Measurements from ENCODE around the gene NTF4. TPM values are rescaled to one million over a fixed set of nuclear protein-coding genes. Genes with fewer than 3 reads are reported as not detected.
"Not testable (repeated sequence)": the region's sequence is repeated elsewhere in the genome, so short reads cannot be mapped to it uniquely, and the experiment has no call there.

Gene NTF4
- total RNA-seq, 3 donors from 2014 or later = 3.9 to 6.4 TPM; not detected in 1

DNA sequence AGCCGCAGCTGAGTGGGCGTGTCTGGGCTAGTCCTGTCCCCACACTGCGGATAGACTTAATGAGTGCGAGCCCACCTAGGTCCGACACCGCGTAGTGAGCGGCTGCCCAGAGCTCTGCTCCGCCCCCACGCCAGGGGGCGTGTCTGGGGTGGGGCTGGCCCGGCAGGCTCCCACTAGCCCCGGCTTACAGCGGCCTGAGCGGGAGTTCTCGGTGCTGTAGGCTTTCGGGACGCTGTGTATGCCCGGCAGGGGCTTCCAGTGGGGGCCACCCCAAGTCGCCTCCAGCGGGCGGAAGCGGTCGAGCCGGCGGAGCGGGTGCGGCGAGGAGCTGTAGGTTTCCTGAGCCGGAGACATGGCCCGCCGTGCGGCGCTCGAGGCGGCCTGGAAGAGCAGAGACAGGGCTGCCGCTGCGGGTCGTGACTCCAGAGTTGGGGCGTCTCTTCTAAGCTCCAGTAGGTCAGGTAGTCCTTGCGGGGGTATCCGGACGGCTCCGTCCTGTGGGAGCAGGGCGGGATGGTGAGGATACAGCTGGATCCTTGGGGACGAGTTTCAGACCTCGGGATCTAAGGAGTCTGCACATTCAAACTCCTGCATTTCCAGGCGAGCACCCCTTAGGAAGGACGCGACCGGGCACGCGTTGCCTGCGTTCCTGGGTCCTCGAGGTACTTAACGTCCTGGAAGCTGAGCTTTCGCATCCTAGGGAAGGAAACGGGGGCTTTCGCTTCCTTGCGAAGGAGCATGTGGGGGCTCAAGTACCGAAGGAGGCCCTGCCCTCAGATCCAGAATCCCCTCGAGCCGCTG, 8.3 kb downstream of the NTF4 start:
- TF ChIP-seq POLR2A (IDR thresholded peaks at IDR 0.05) (no peak), POLR2AphosphoS5 (IDR thresholded peaks at IDR 0.05) (no peak)
- TF ChIP-seq, protein P1, sequence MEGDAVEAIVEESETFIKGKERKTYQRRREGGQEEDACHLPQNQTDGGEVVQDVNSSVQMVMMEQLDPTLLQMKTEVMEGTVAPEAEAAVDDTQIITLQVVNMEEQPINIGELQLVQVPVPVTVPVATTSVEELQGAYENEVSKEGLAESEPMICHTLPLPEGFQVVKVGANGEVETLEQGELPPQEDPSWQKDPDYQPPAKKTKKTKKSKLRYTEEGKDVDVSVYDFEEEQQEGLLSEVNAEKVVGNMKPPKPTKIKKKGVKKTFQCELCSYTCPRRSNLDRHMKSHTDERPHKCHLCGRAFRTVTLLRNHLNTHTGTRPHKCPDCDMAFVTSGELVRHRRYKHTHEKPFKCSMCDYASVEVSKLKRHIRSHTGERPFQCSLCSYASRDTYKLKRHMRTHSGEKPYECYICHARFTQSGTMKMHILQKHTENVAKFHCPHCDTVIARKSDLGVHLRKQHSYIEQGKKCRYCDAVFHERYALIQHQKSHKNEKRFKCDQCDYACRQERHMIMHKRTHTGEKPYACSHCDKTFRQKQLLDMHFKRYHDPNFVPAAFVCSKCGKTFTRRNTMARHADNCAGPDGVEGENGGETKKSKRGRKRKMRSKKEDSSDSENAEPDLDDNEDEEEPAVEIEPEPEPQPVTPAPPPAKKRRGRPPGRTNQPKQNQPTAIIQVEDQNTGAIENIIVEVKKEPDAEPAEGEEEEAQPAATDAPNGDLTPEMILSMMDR (IDR thresholded peaks at IDR 0.05) = no peak
- Histone ChIP-seq H3K9me3 (no peaks in the 10 kb centered on the region), H3K36me3 (no peaks in the 10 kb centered on the region), H3K4me3 (peak overlapping the region; percentile 44 to 83 (median 57)), H3K27ac (no peak overlapping the region), H3K27me3 (peaks cover 0 to 7% of the 10 kb centered on the region in 2 donors), H3K4me1 (no peaks in the 10 kb centered on the region)
- peak in 1 of 2 donors; percentile 33 for DNase-seq (ENCODE audit: low spot score in 2 of 2)
- intact Hi-C loops (cut with DNase I; ENCODE audit: low total_unique reads) = no loop called here

DNA sequence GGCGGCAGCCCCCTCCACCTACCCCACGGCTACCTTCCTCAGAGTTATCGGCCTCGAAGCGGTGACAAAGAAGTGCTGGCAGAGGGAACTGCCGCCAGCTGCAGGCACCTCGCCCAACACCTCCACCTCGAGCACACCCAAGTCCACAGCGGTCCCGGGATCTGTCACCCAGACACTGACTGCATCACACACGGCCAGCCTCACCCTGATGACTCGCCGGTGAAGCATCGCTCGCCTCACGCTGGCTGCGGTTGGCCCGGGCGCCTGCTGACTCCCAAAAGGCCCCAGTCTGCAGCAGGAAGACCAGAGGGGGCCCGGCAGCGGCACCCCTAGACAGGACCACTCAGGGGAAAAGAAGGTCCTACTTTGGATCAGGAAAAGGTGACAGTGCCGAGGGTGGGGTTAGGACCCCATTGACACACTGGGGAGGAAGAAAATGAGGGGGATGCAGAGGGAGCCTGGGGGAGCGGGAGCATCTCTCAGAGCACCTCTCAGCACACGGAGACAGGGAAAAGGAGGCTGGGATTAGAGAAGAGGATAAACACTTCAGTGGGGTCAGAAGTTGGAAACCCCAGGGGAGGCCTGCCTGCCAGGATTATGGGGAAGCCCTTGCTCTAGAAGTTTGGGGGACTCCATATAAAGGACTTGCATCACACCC, 14.1 kb downstream of the NTF4 start:
- H3K36me3 ChIP-seq; H3K27ac ChIP-seq; H3K4me3 ChIP-seq; H3K9me3 ChIP-seq; intact Hi-C loops (cut with DNase I; ENCODE audit: low total_unique reads); H3K27me3 ChIP-seq; DNase-seq (ENCODE audit: low spot score in 2 of 2); H3K4me1 ChIP-seq: not testable (repeated sequence)

DNA sequence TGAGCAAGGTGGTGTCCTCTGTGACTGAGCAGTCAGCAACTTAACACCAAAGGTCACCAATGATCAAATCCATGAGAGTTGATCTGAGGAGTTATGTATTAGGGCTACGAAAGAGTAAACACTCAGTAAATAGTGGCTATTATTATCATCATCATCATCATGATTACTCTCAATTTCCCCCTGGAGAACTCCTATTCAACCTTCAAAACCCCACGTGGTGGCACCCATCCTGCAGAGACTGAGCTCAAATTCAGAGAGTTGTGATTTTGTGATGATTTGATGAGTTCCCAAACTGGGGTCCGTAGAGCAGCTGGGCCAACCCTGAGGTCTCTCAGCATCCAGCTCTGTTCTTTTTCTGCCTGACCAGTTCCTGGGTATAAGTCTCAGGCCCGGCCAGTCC, 14.8 kb downstream of the NTF4 start:
- H3K36me3 ChIP-seq; H3K9me3 ChIP-seq; H3K4me1 ChIP-seq; intact Hi-C loops (cut with DNase I; ENCODE audit: low total_unique reads); H3K27ac ChIP-seq; DNase-seq (ENCODE audit: low spot score in 2 of 2); H3K4me3 ChIP-seq; H3K27me3 ChIP-seq: not testable (repeated sequence)

DNA sequence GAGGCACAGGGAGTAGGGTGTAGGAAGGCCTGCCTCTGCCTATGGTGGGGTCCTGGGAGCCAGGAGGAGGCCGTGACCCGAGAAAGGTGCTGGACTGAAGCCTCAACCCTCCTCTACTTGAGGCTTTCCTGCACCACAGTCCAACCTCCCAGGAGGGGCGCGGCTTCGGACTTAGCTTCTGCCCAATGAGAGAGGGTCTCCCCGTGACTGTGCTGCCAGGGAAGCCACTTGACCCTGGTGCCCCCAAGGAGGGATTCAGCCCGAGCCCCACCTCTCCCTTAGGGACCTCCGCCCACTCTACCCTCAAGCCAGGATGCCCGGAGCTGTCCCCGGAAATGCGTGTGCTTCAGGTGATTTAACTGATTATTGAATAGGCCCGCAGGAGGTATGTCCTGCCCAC, 15.6 kb downstream of the NTF4 start, which contains the start of gene CGB8:
CGB8 (minus strand) TSS at position 101 of the 400 bp plus-strand sequence. CDS start 372 bp downstream, outside the sequence.
- H3K27ac ChIP-seq; intact Hi-C loops (cut with DNase I; ENCODE audit: low total_unique reads); H3K9me3 ChIP-seq; H3K4me3 ChIP-seq; H3K4me1 ChIP-seq; H3K36me3 ChIP-seq; H3K27me3 ChIP-seq; DNase-seq (ENCODE audit: low spot score in 2 of 2): not testable (repeated sequence)

DNA sequence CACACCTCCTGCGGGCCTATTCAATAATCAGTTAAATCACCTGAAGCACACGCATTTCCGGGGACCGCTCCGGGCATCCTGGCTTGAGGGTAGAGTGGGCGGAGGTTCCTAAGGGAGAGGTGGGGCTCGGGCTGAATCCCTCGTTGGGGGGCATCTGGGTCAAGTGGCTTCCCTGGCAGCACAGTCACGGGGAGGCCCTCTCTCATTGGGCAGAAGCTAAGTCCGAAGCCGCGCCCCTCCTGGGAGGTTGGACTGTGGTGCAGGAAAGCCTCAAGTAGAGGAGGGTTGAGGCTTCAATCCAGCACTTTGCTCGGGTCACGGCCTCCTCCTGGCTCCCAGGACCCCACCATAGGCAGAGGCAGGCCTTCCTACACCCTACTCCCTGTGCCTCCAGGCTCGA, 21.1 kb downstream of the NTF4 start, which contains the start of gene CGB5:
CGB5 (plus strand) TSS at position 301 of the 400 bp plus-strand sequence. CDS start 362 bp downstream, outside the sequence.
- H3K4me1 ChIP-seq; H3K27ac ChIP-seq; intact Hi-C loops (cut with DNase I; ENCODE audit: low total_unique reads); H3K9me3 ChIP-seq; DNase-seq (ENCODE audit: low spot score in 2 of 2); H3K36me3 ChIP-seq; H3K4me3 ChIP-seq; H3K27me3 ChIP-seq: not testable (repeated sequence)

DNA sequence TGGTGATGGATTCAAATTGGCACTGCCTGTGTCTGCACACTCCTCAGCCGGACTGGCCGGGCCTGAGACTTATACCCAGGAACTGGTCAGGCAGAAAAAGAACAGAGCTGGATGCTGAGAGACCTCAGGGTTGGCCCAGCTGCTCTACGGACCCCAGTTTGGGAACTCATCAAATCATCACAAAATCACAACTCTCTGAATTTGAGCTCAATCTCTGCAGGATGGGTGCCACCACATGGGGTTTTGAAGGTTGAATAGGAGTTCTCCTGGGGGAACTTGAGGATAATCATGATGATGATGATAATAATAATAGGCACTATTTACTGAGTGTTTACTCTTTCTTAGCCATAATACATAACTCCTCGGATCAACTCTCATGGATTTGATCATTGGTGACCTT, 22.0 kb downstream of the NTF4 start:
- H3K27ac ChIP-seq; H3K36me3 ChIP-seq; H3K4me1 ChIP-seq; H3K4me3 ChIP-seq; H3K9me3 ChIP-seq; intact Hi-C loops (cut with DNase I; ENCODE audit: low total_unique reads); DNase-seq (ENCODE audit: low spot score in 2 of 2); H3K27me3 ChIP-seq: not testable (repeated sequence)

DNA sequence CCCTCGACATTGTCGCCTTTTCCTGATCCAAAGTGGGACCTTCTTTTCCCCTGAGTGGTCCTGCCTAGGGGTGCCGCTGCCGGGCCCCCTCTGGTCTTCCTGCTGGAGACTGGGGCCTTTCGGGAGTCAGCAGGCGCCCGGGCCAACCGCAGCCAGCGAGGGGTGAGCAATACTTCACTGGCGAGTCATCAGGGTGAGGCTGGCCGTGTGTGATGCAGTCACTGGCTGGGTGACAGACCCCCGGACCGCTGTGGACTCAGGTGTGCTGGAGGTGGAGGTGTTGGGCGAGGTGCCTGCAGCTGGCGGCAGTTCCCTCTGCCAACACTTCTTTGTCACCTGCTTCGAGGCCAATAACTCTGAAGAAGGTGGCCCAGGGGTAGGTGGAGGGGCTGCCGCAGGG, 22.4 kb downstream of the NTF4 start:
- H3K27me3 ChIP-seq = no peaks in the 10 kb centered on the region
- intact Hi-C loops (cut with DNase I; ENCODE audit: low total_unique reads) = no loop called here
- H3K9me3 ChIP-seq = no peaks in the 10 kb centered on the region
- no peak overlapping the region for H3K27ac ChIP-seq
- no peaks in the 10 kb centered on the region for H3K36me3 ChIP-seq
- DNase-seq (ENCODE audit: low spot score in 2 of 2) = no peak
- TF ChIP-seq, protein P1 (IDR thresholded peaks at IDR 0.05) = no peak
- TF ChIP-seq POLR2AphosphoS5 (IDR thresholded peaks at IDR 0.05) = no peak
- no peak for TF ChIP-seq POLR2A (IDR thresholded peaks at IDR 0.05)
- H3K4me1 ChIP-seq = no peaks in the 10 kb centered on the region
- H3K4me3 ChIP-seq = no peak overlapping the region

DNA sequence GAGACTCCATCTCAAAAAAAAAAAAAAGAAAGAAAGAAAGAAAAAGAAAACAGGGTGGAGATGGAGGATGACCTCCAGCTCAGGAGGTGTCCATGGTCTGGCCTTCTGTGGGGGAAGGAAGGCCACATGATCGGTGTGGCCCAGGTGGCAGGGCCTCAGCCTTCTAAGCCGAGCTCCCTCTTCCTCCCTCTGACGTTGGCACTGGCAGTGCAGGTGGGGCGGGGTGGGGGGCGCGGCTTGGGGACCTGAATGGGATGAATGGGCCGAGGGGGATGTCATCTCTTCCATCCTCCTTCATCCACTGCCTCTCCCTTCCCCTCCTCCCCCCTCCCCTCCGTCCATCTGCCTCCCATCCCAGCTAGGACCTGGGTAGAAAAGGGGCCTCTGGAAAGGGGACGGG, 24.9 kb downstream of the NTF4 start:
- H3K27me3 ChIP-seq; H3K9me3 ChIP-seq; intact Hi-C loops (cut with DNase I; ENCODE audit: low total_unique reads); H3K36me3 ChIP-seq; H3K27ac ChIP-seq; H3K4me3 ChIP-seq; DNase-seq (ENCODE audit: low spot score in 2 of 2); H3K4me1 ChIP-seq: not testable (repeated sequence)

DNA sequence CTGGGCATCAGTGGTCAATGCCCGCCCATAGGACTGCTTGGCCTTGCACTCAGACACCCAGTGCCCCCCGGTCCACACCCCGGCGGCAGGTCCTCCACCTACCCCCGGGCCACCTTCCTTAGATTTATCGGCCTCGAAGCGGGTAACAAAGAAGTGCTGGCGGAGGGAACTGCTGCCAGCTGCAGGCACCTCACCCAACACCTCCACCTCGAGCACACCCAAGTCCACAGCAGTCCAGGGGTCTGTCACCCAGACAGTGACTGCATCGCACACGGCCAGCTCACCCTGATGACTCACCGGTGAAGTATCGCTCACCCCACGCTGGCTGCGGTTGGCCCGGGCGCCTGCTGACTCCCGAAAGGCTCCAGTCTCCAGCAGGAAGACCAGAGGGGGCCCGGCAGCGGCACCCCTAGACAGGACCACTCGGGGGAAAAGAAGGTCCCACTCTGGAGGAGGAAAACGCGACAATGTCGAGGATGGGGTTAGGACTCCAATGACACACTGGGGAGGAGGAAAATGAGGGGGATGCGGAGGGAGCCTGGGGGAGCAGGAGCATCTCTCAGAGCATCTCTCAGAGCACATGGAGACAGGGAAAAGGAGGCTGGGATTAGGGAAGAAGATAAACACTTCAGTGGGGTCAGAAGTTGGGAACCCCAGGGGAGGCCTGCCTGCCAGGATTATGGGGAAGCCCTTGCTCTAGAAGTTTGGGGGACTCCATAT, 25.9 kb downstream of the NTF4 start:
- H3K36me3 ChIP-seq; intact Hi-C loops (cut with DNase I; ENCODE audit: low total_unique reads); DNase-seq (ENCODE audit: low spot score in 2 of 2); H3K27me3 ChIP-seq; H3K4me3 ChIP-seq; H3K4me1 ChIP-seq; H3K27ac ChIP-seq; H3K9me3 ChIP-seq: not testable (repeated sequence)

DNA sequence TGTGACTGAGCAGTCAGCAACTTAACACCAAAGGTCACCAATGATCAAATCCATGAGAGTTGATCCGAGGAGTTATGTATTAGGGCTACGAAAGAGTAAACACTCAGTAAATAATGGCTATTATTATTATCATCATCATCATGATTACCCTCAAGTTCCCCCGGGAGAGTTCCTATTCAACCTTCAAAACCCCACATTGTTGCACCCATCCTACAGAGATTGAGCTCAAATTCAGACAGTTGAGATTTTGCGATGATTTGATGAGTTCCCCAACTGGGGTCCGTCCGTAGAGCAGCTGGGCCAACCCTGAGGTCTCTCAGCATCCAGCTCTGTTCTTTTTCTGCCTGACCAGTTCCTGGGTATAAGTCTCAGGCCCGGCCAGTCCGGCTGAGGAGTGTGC, 26.5 kb downstream of the NTF4 start:
- H3K9me3 ChIP-seq; H3K4me1 ChIP-seq; H3K27me3 ChIP-seq; H3K4me3 ChIP-seq; H3K27ac ChIP-seq; DNase-seq (ENCODE audit: low spot score in 2 of 2); H3K36me3 ChIP-seq; intact Hi-C loops (cut with DNase I; ENCODE audit: low total_unique reads): not testable (repeated sequence)

Measured in breast epithelium (tissue), 4 donors.